DOHH2 (cell line): Measurements from ENCODE around the gene PRDM16.

Experiments used
- CTCF ChIP-seq: fragments of 200-600 bp; sonication (generic); IDR thresholded peaks from one replicate; pipeline ENCODE4 v1.5.1; 2014; ENCODE audit warnings: antibody characterized with exemption, mild to moderate bottlenecking, low read depth, low read length; ENCODE audit not compliant: poor library complexity, severe bottlenecking
- EZH2phosphoT487 ChIP-seq: fragments of 200-600 bp; sonication (generic); IDR thresholded peaks from 2 replicates; pipeline ENCODE4 v1.6.1; 2017; ENCODE audit warnings: borderline replicate concordance, mild to moderate bottlenecking, antibody characterized with exemption, low read length, moderate library complexity, mixed read lengths

GRCh38 chr1:3231826-3232225, 162.8 kb downstream of the PRDM16 start:
- TF ChIP-seq CTCF (no peak), EZH2phosphoT487 (no peak)
